Measurements from ENCODE around the gene ELAVL2. TPM values are rescaled to one million over a fixed set of nuclear protein-coding genes. Genes with fewer than 3 reads are reported as not detected.

Gene ELAVL2
- total RNA-seq, 1 donor from 2014 or later, result 11.6 TPM

GRCh38 chr9:23747088-23748075 lies 78.7 kb downstream of the ELAVL2 start:
- Mint-ChIP-seq H3K9me3 (no peaks in the 10 kb centered on the region), H3K27ac (no peak overlapping the region)

GRCh38 chr9:23746317-23746716 lies 79.7 kb downstream of the ELAVL2 start:
- Mint-ChIP-seq H3K27me3 (no peaks in the 10 kb centered on the region), H3K9me3 (no peaks in the 10 kb centered on the region), H3K4me3 (no peak overlapping the region), H3K27ac (no peak overlapping the region), H3K4me1 (ENCODE audit: unreplicated experiment) (no peaks in the 10 kb centered on the region), H3K36me3 (no peaks in the 10 kb centered on the region)
- DNase-seq (ENCODE audit: extremely low spot score, unreplicated experiment), result no peak
- no peak for TF ChIP-seq CTCF (conservative IDR thresholded peaks at IDR 0.05)

More at GRCh38 chr9:23747088-23748075, 78.7 kb downstream of the ELAVL2 start:
- TF ChIP-seq CTCF (conservative IDR thresholded peaks at IDR 0.05), result no peak
- H3K4me1 Mint-ChIP-seq (ENCODE audit: unreplicated experiment), result no peaks in the 10 kb centered on the region
- H3K4me3 Mint-ChIP-seq, result no peak overlapping the region
- no peaks in the 10 kb centered on the region for H3K27me3 Mint-ChIP-seq
- no peaks in the 10 kb centered on the region for H3K36me3 Mint-ChIP-seq
- no peak for DNase-seq (ENCODE audit: extremely low spot score, unreplicated experiment)

- no peaks in the 10 kb centered on the region for H3K27me3 Mint-ChIP-seq
- no peaks in the 10 kb centered on the region for H3K9me3 Mint-ChIP-seq
- no peak for TF ChIP-seq CTCF (conservative IDR thresholded peaks at IDR 0.05)
- no peaks in the 10 kb centered on the region for H3K36me3 Mint-ChIP-seq
- no peaks in the 10 kb centered on the region for H3K4me1 Mint-ChIP-seq (ENCODE audit: unreplicated experiment)
- DNase-seq (ENCODE audit: extremely low spot score, unreplicated experiment), result no peak
- no peak overlapping the region for H3K4me3 Mint-ChIP-seq
- H3K27ac Mint-ChIP-seq, result no peak overlapping the region
Measured at GRCh38 chr9:23743036-23743435, 83.0 kb downstream of the ELAVL2 start.

GRCh38 chr9:23741351-23741750 lies 84.7 kb downstream of the ELAVL2 start:
- DNase-seq (ENCODE audit: extremely low spot score, unreplicated experiment), result no peak
- Mint-ChIP-seq H3K4me1 (ENCODE audit: unreplicated experiment) (no peaks in the 10 kb centered on the region), H3K4me3 (no peak overlapping the region), H3K27ac (no peak overlapping the region), H3K36me3 (no peaks in the 10 kb centered on the region), H3K9me3 (no peaks in the 10 kb centered on the region), H3K27me3 (no peaks in the 10 kb centered on the region)
- TF ChIP-seq CTCF (conservative IDR thresholded peaks at IDR 0.05), result no peak

- Mint-ChIP-seq H3K27ac (no peak overlapping the region), H3K9me3 (no peaks in the 10 kb centered on the region), H3K27me3 (no peaks in the 10 kb centered on the region), H3K4me3 (no peak overlapping the region), H3K36me3 (no peaks in the 10 kb centered on the region), H3K4me1 (ENCODE audit: unreplicated experiment) (no peaks in the 10 kb centered on the region)
- TF ChIP-seq CTCF (conservative IDR thresholded peaks at IDR 0.05), result no peak
- no peak for DNase-seq (ENCODE audit: extremely low spot score, unreplicated experiment)
Measured at GRCh38 chr9:23740531-23740930, 85.5 kb downstream of the ELAVL2 start.
